HepG2 (cell line): Measurements from ENCODE around the gene IL17RB. TPM values are rescaled to one million over a fixed set of nuclear protein-coding genes. Genes with fewer than 3 reads are reported as not detected.

Experiments used
- BRD4 ChIP-seq: sonication (generic); formaldehyde crosslinking; IDR thresholded peaks from 2 replicates; pipeline ENCODE4 v1.4.0; 2020; ENCODE audit warnings: missing genetic modification reagents
- GABPB1 ChIP-seq: IDR thresholded peaks from 2 replicates; pipeline ENCODE4 v1.6.1; 2016; ENCODE audit warnings: mild to moderate bottlenecking, missing genetic modification reagents, moderate library complexity, missing compliant biosample characterization
- HNF4A ChIP-seq: sonication (generic); formaldehyde crosslinking; IDR thresholded peaks from 2 replicates; pipeline ENCODE4 v1.4.0; 2020; ENCODE audit warnings: missing genetic modification reagents
- NFE2 ChIP-seq: sonication (generic); formaldehyde crosslinking; IDR thresholded peaks from 2 replicates; pipeline ENCODE4 v1.4.0; 2020; ENCODE audit warnings: missing genetic modification reagents
- TBL1XR1 ChIP-seq: fragments of 150-350 bp; IDR thresholded peaks from 2 replicates; pipeline ENCODE4 v1.6.1; 2014; ENCODE audit warnings: borderline replicate concordance, low read length; ENCODE audit not compliant: partially characterized antibody
- TRIM24 ChIP-seq: sonication (generic); formaldehyde crosslinking; IDR thresholded peaks from 2 replicates; pipeline ENCODE4 v1.8.0; 2022; ENCODE audit warnings: mild to moderate bottlenecking, missing genetic modification reagents
- ZNF225 ChIP-seq: sonication (generic); formaldehyde crosslinking; IDR thresholded peaks from 2 replicates; pipeline ENCODE4 v1.4.0; 2020; ENCODE audit warnings: mild to moderate bottlenecking, missing genetic modification reagents
- polyA plus RNA-seq, 8 experiments: library from polyadenylated mRNA; depleted of rRNA in 3 of 8; stranded (reverse) in 7 of 8; unstranded in 1 of 8; fragments of >200 nt; fragmentation: Illumina TruSeq in 4 of 8; extraction: Trizol in 4 of 8; gene quantifications; 2 replicates each; pipeline versions ENCODE4 v1.2.1 to v1.2.3, GENCODE V29; 2011 to 2016; ENCODE audit warnings: low read depth in 4 of 8, missing spikeins in 1 of 8, mixed read lengths in 1 of 8; ENCODE audit not compliant: insufficient read depth in 1 of 8
- total RNA-seq, 5 experiments: library from RNA; depleted of rRNA; stranded (reverse); fragments of >200 nt; fragmentation: Illumina TruSeq; extraction: Trizol; gene quantifications; 2 replicates each; pipeline ENCODE4 v1.2.3, GENCODE V29; 2016; ENCODE audit warnings: low read depth in 1 of 5
- TF ChIP-seq, protein P1 (sequence below): IDR thresholded peaks from 2 replicates; pipeline ENCODE4 v1.6.1; 2016; ENCODE audit warnings: low read depth, missing genetic modification reagents, missing compliant biosample characterization
- TF ChIP-seq, protein P2 (sequence below): sonication (generic); formaldehyde crosslinking; IDR thresholded peaks from 2 replicates; pipeline ENCODE4 v1.5.1; 2020; ENCODE audit warnings: mild to moderate bottlenecking, missing genetic modification reagents, moderate library complexity
- TF ChIP-seq, protein P3 (sequence below): sonication (generic); formaldehyde crosslinking; conservative IDR thresholded peaks from 2 replicates; pipeline ENCODE4 v1.4.0; 2020; ENCODE audit warnings: missing genetic modification reagents
- TF ChIP-seq, protein P4 (sequence below): sonication (generic); formaldehyde crosslinking; IDR thresholded peaks from 2 replicates; pipeline ENCODE4 v1.4.0; 2020; ENCODE audit warnings: missing genetic modification reagents

The IL17RB gene
- total and polyA plus RNA-seq, 2 of the 13 experiments (the other 11 are each of a cell fraction or from before 2014, with no cell fraction given), result 130 to 190 TPM

DNA sequence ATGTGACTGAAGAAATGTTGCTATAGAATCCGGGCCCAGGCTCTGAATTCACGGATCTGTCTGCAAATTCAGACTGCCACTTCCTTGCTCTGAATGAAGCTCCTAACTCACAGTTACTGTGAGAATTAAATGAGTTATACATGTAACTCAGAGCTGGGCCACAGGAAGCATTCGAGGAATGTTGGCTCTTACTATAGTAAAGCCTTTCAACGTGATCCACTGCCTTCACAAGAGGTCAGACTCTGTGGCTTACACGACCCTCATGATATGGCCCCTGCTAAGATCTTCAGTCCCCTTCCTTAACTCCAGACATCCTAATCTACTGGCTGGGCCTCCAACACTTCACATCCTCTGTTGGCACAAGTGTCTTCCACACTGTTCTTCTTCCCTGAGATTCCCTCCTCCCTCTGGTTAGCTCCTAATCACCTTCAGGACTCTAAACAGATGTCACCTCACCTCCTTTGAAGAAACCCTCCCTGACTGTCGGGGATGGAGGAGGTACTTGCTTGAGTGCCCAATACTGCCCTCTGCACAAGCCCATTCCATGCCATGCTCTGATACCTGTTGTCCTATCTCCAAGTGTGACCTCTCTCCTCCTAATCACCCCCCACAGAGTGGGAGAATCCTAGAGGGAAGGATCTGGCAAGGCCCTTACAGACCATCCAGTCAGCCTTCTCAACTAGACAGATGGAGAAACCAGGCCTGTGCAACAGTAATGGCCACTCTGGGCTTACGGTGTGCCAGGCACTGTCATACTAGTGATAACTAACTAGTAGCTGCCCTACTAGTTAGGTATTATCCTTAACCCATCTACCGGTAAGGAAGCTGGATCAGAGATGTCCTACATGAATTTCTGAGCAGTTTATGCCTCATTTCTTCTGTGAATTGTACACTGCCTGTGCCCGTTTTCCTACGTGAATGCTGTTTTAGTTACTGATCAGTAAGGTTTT lies 34.3 kb downstream of the IL17RB start (continued):
- TF ChIP-seq TBL1XR1, result no peak
- TF ChIP-seq, protein P1, sequence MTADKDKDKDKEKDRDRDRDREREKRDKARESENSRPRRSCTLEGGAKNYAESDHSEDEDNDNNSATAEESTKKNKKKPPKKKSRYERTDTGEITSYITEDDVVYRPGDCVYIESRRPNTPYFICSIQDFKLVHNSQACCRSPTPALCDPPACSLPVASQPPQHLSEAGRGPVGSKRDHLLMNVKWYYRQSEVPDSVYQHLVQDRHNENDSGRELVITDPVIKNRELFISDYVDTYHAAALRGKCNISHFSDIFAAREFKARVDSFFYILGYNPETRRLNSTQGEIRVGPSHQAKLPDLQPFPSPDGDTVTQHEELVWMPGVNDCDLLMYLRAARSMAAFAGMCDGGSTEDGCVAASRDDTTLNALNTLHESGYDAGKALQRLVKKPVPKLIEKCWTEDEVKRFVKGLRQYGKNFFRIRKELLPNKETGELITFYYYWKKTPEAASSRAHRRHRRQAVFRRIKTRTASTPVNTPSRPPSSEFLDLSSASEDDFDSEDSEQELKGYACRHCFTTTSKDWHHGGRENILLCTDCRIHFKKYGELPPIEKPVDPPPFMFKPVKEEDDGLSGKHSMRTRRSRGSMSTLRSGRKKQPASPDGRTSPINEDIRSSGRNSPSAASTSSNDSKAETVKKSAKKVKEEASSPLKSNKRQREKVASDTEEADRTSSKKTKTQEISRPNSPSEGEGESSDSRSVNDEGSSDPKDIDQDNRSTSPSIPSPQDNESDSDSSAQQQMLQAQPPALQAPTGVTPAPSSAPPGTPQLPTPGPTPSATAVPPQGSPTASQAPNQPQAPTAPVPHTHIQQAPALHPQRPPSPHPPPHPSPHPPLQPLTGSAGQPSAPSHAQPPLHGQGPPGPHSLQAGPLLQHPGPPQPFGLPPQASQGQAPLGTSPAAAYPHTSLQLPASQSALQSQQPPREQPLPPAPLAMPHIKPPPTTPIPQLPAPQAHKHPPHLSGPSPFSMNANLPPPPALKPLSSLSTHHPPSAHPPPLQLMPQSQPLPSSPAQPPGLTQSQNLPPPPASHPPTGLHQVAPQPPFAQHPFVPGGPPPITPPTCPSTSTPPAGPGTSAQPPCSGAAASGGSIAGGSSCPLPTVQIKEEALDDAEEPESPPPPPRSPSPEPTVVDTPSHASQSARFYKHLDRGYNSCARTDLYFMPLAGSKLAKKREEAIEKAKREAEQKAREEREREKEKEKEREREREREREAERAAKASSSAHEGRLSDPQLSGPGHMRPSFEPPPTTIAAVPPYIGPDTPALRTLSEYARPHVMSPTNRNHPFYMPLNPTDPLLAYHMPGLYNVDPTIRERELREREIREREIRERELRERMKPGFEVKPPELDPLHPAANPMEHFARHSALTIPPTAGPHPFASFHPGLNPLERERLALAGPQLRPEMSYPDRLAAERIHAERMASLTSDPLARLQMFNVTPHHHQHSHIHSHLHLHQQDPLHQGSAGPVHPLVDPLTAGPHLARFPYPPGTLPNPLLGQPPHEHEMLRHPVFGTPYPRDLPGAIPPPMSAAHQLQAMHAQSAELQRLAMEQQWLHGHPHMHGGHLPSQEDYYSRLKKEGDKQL (CRISPR knock-in tag), result no peak
- TF ChIP-seq, protein P2, sequence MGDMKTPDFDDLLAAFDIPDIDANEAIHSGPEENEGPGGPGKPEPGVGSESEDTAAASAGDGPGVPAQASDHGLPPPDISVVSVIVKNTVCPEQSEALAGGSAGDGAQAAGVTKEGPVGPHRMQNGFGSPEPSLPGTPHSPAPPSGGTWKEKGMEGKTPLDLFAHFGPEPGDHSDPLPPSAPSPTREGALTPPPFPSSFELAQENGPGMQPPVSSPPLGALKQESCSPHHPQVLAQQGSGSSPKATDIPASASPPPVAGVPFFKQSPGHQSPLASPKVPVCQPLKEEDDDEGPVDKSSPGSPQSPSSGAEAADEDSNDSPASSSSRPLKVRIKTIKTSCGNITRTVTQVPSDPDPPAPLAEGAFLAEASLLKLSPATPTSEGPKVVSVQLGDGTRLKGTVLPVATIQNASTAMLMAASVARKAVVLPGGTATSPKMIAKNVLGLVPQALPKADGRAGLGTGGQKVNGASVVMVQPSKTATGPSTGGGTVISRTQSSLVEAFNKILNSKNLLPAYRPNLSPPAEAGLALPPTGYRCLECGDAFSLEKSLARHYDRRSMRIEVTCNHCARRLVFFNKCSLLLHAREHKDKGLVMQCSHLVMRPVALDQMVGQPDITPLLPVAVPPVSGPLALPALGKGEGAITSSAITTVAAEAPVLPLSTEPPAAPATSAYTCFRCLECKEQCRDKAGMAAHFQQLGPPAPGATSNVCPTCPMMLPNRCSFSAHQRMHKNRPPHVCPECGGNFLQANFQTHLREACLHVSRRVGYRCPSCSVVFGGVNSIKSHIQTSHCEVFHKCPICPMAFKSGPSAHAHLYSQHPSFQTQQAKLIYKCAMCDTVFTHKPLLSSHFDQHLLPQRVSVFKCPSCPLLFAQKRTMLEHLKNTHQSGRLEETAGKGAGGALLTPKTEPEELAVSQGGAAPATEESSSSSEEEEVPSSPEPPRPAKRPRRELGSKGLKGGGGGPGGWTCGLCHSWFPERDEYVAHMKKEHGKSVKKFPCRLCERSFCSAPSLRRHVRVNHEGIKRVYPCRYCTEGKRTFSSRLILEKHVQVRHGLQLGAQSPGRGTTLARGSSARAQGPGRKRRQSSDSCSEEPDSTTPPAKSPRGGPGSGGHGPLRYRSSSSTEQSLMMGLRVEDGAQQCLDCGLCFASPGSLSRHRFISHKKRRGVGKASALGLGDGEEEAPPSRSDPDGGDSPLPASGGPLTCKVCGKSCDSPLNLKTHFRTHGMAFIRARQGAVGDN (CRISPR knock-in tag), result no peak
- no peak for TF ChIP-seq NFE2 (CRISPR knock-in tag)
- TF ChIP-seq, protein P3, sequence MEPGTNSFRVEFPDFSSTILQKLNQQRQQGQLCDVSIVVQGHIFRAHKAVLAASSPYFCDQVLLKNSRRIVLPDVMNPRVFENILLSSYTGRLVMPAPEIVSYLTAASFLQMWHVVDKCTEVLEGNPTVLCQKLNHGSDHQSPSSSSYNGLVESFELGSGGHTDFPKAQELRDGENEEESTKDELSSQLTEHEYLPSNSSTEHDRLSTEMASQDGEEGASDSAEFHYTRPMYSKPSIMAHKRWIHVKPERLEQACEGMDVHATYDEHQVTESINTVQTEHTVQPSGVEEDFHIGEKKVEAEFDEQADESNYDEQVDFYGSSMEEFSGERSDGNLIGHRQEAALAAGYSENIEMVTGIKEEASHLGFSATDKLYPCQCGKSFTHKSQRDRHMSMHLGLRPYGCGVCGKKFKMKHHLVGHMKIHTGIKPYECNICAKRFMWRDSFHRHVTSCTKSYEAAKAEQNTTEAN (CRISPR knock-in tag), result no peak
- no peak for TF ChIP-seq ZNF225 (CRISPR knock-in tag)
- TF ChIP-seq GABPB1 (CRISPR knock-in tag), result no peak
- no peak for TF ChIP-seq BRD4 (CRISPR knock-in tag)
- no peak for TF ChIP-seq HNF4A
- TF ChIP-seq TRIM24 (CRISPR knock-in tag), result no peak
- TF ChIP-seq, protein P4, sequence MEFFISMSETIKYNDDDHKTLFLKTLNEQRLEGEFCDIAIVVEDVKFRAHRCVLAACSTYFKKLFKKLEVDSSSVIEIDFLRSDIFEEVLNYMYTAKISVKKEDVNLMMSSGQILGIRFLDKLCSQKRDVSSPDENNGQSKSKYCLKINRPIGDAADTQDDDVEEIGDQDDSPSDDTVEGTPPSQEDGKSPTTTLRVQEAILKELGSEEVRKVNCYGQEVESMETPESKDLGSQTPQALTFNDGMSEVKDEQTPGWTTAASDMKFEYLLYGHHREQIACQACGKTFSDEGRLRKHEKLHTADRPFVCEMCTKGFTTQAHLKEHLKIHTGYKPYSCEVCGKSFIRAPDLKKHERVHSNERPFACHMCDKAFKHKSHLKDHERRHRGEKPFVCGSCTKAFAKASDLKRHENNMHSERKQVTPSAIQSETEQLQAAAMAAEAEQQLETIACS (CRISPR knock-in tag), result no peak
